Kidney (tissue), 14 donors: Measurements from ENCODE around the gene ANKMY1. TPM values are rescaled to one million over a fixed set of nuclear protein-coding genes. Genes with fewer than 3 reads are reported as not detected.

Source experiments
- DNase-seq, 5 donors: peaks; one replicate each; pipeline ENCODE4 v3.0.0-alpha.2; 2013 to 2020
- FAIRE-seq: peaks from 2 replicates; lab custom pipeline; 2012; peaks lifted over from hg19 to GRCh38; lab: Jason Lieb, UNC
- H3K27ac ChIP-seq, 2 donors: one replicate each; pipeline ENCODE4 v1.7.0; 2013; ENCODE audit warnings: low read depth in 2 of 2, low read length in 2 of 2, inconsistent platforms in 1 of 2
- H3K27me3 ChIP-seq: one replicate; pipeline ENCODE4 v1.7.1; 2013; ENCODE audit warnings: low read length, inconsistent platforms; ENCODE audit not compliant: control insufficient read depth, insufficient read depth
- H3K36me3 ChIP-seq, 3 donors: one replicate each; pipeline versions ENCODE4 v1.7.0 to v1.7.1; 2013; ENCODE audit warnings: low read length in 3 of 3, control low read depth in 1 of 3, inconsistent platforms in 1 of 3; ENCODE audit not compliant: insufficient read depth in 3 of 3, control insufficient read depth in 2 of 3
- H3K4me1 ChIP-seq, 3 donors: one replicate each; pipeline versions ENCODE4 v1.7.0 to v1.7.1; 2013; ENCODE audit warnings: low read length in 3 of 3, inconsistent platforms in 1 of 3, low read depth in 1 of 3; ENCODE audit not compliant: control insufficient read depth in 2 of 3, insufficient read depth in 2 of 3
- H3K4me3 ChIP-seq, 3 donors: one replicate each; pipeline versions ENCODE4 v1.7.0 to v1.8.1; 2013; ENCODE audit warnings: low read length in 3 of 3, control low read depth in 1 of 3, inconsistent platforms in 1 of 3
- H3K9ac ChIP-seq, 3 donors: one replicate each; pipeline versions ENCODE4 v1.7.0 to v1.7.1; 2013; ENCODE audit warnings: low read length in 3 of 3, control low read depth in 1 of 3, inconsistent platforms in 1 of 3
- H3K9me3 ChIP-seq, 3 donors: one replicate each; pipeline versions ENCODE4 v1.7.0 to v1.7.1; 2013; ENCODE audit warnings: low read length in 3 of 3, control low read depth in 1 of 3, inconsistent platforms in 1 of 3; ENCODE audit not compliant: control insufficient read depth in 2 of 3, insufficient read depth in 1 of 3
- CTCF ChIP-seq: IDR thresholded peaks from 3 replicates; pipeline ENCODE4 v1.5.1; 2012; ENCODE audit warnings: mild to moderate bottlenecking, moderate library complexity, borderline replicate concordance; ENCODE audit not compliant: insufficient read depth; ENCODE audit errors: extremely low read depth
- intact Hi-C: fragments of 100-400 bp; cut with DNase I; formaldehyde crosslinking; loops from one replicate; pipeline ENCODE4 v1.11.1; 2022
- polyA plus RNA-seq: library from polyadenylated mRNA; stranded (reverse); fragments of 350-450 nt; fragmentation: Illumina TruSeq; extraction: RNeasy Lipid Tissue Mini Kit (QIAGEN cat#74804); gene quantifications from one replicate; pipeline ENCODE4 v1.2.3, GENCODE V29; 2014; ENCODE audit warnings: low read depth, low replicate concordance; ENCODE audit not compliant: insufficient read depth
- total RNA-seq: library from RNA; stranded (reverse); fragmentation: NEBNext Ultra II Directional; extraction: Animal tissue kit (Norgen Biotek cat#: 25700); gene quantifications from one replicate; pipeline ENCODE4 v1.2.1, GENCODE V29; 2021
- donor health status: control.
- donor health status: control.
- donor health status: control.
- donor health status: control.
- donor health status: control.
- donor health status: DM: yes; HTN: yes; CAD: no.
- donor health status: Normal renal cell carcinoma (clear cell type).

ANKMY1 gene
- total and polyA plus RNA-seq, 2 donors from 2014 or later: 3.0 to 22.1 TPM

- no peak overlapping the region for H3K9ac ChIP-seq
- no peak for FAIRE-seq
- H3K27me3 ChIP-seq: peaks cover 3% of the 10 kb centered on the region
- DNase-seq: no peak
- no peak for TF ChIP-seq CTCF
- no peak overlapping the region for H3K4me3 ChIP-seq
- intact Hi-C loops: no loop called here
- no peak overlapping the region for H3K27ac ChIP-seq
- H3K36me3 ChIP-seq: no peaks in the 10 kb centered on the region
- H3K4me1 ChIP-seq: no peaks in the 10 kb centered on the region
- H3K9me3 ChIP-seq: no peaks in the 10 kb centered on the region
Observed at GRCh38 chr2:240518981-240519380, 38.8 kb downstream of the ANKMY1 start.

DNA sequence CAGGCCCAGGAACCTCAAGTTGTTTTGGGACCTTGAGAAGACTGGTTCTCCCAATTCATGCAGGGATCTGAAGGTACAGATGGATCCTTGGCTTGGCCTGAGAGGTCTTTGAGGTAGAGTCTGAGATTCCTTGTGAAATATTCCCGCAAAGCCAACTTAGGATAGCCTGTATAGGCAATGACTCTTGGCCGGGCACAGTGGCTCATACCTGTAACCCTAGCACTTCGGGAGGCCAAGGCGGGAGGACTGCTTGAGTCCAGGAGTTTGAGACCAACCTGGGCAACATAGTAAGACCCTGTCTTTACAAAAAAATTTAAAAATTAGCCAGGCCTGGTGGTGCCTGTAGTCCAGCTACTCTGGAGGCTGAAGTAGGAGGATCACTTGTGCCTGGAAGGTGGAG, 40.4 kb downstream of the ANKMY1 start:
- no peak for TF ChIP-seq CTCF
- DNase-seq: peak in 1 of 5 donors; percentile 7
- no peaks in the 10 kb centered on the region for H3K4me1 ChIP-seq
- H3K27ac ChIP-seq: no peak overlapping the region
- peaks cover 3% of the 10 kb centered on the region for H3K27me3 ChIP-seq
- no peaks in the 10 kb centered on the region for H3K36me3 ChIP-seq
- no peaks in the 10 kb centered on the region for H3K9me3 ChIP-seq
- H3K9ac ChIP-seq: no peak overlapping the region
- intact Hi-C loops: no loop called here
- FAIRE-seq: no peak
- H3K4me3 ChIP-seq: no peak overlapping the region

DNA sequence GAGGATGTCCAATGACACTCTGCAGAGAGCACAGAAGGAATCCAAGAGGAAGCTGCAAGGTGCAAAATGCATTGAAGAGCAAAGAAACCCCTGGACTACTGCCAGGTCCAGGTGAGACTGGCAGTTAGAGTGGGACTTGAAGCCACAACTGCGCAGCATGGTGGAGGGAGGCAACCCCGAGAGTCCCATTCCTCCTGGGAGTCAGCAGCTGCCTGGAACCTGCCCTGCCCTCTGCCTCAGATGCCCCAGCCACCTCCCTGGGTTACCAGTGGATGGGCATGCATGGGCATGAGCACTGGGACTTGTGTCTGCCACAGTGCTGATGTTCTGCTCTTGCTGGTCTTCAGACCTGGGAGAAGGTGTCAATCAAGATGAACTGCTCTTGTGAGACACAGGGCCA, 43.2 kb downstream of the ANKMY1 start:
- H3K4me3 ChIP-seq: no peak overlapping the region
- no peak overlapping the region for H3K27ac ChIP-seq
- peak in 3 of 5 donors; percentile 2 to 56 (median 28) for DNase-seq
- no peaks in the 10 kb centered on the region for H3K9me3 ChIP-seq
- no peaks in the 10 kb centered on the region for H3K4me1 ChIP-seq
- intact Hi-C loops: no loop called here
- no peak for FAIRE-seq
- H3K9ac ChIP-seq: no peak overlapping the region
- peaks cover 0 to 2% (median 0%) of the 10 kb centered on the region in 3 donors for H3K36me3 ChIP-seq
- TF ChIP-seq CTCF: no peak
- H3K27me3 ChIP-seq: no peaks in the 10 kb centered on the region
